Measurements from ENCODE around the gene AFAP1L1.

AFAP1L1 gene

GRCh38 chr5:149315753-149316152, 44.1 kb downstream of the AFAP1L1 start:
- no peak for TF ChIP-seq CTCF (IDR thresholded peaks at IDR 0.05; ENCODE audit: control insufficient read depth, insufficient read depth, low read depth, low read length, missing control alignments)
- no peak for DNase-seq (ENCODE audit: low read depth)
- no peak overlapping the region for H3K4me3 ChIP-seq (ENCODE audit: control insufficient read depth, low read depth, low read length)

- H3K4me3 ChIP-seq (ENCODE audit: control insufficient read depth, low read depth, low read length), result no peak overlapping the region
- peak; percentile 13 for DNase-seq (ENCODE audit: low read depth)
- peak; percentile 64 for TF ChIP-seq CTCF (IDR thresholded peaks at IDR 0.05; ENCODE audit: control insufficient read depth, insufficient read depth, low read depth, low read length, missing control alignments)
These were observed 45.8 kb downstream of the AFAP1L1 start for GRCh38 chr5:149317281-149318048.

GRCh38 chr5:149319174-149319573, 47.5 kb downstream of the AFAP1L1 start:
- H3K4me3 ChIP-seq (ENCODE audit: control insufficient read depth, low read depth, low read length), result no peak overlapping the region
- no peak for TF ChIP-seq CTCF (IDR thresholded peaks at IDR 0.05; ENCODE audit: control insufficient read depth, insufficient read depth, low read depth, low read length, missing control alignments)
- DNase-seq (ENCODE audit: low read depth), result no peak

- no peak for TF ChIP-seq CTCF (IDR thresholded peaks at IDR 0.05; ENCODE audit: control insufficient read depth, insufficient read depth, low read depth, low read length, missing control alignments)
- DNase-seq (ENCODE audit: low read depth), result peak; percentile 84
- no peak overlapping the region for H3K4me3 ChIP-seq (ENCODE audit: control insufficient read depth, low read depth, low read length)
These were observed 49.2 kb downstream of the AFAP1L1 start for GRCh38 chr5:149320791-149321330.

- no peak overlapping the region for H3K4me3 ChIP-seq (ENCODE audit: control insufficient read depth, low read depth, low read length)
- DNase-seq (ENCODE audit: low read depth), result no peak
- TF ChIP-seq CTCF (IDR thresholded peaks at IDR 0.05; ENCODE audit: control insufficient read depth, insufficient read depth, low read depth, low read length, missing control alignments), result no peak
These were observed 50.9 kb downstream of the AFAP1L1 start for GRCh38 chr5:149322518-149322917.

GRCh38 chr5:149323210-149323609, 51.6 kb downstream of the AFAP1L1 start:
- no peak for TF ChIP-seq CTCF (IDR thresholded peaks at IDR 0.05; ENCODE audit: control insufficient read depth, insufficient read depth, low read depth, low read length, missing control alignments)
- no peak overlapping the region for H3K4me3 ChIP-seq (ENCODE audit: control insufficient read depth, low read depth, low read length)
- DNase-seq (ENCODE audit: low read depth), result no peak

Data from AG09309 (cell line).